Activated T-cell treated with anti-CD3 and anti-CD28 coated beads for 48 hours (primary cell): ENCODE data around the gene AKR1C1.
"Not testable (repeated sequence)": the region's sequence is repeated elsewhere in the genome, so short reads cannot be mapped to it uniquely, and the experiment has no call there.

Experiments
- DNase-seq: peaks from one replicate; pipeline ENCODE4 v3.0.0-alpha.2; 2020; ENCODE audit warnings: low read depth

Gene AKR1C1

DNA sequence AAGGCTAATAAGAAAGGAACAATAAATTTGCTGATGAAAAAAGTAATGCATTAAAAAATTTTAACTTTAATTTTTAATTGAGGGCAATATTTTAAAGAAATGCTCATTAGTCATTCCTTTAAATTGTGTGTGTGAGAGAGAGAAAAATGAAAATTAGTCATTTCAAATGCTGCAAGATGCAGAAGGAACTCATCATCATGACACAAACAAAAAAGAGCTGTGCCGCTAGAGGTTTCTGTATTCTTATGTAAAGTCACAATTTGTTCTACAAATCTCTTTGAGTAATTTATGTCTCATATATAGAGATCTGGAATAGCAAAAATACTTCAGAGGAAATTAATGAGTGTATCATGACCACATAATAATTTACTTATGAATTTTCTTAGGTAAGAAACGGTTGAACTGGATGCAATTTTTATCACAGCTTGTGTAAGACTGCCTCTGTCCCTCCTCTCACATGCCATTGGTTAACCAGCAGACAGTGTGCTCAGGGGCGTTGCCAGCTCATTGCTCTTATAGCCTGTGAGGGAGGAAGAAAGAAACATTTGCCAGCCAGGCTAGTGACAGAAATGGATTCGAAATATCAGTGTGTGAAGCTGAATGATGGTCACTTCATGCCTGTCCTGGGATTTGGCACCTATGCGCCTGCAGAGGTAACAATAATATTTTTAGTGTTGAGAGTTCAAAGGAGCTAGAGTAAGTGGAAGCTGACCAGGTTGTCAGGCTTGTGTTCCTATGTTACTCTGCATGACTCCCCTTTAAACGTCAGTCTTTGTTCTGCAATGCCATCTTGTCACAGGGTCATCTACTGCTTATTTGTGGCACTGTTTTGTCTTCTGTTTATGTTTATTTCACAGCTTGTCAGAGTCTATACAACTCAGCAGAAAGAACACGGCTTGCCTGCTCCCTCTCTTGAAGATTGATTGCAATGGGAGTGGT is at the start of gene AKR1C1:
TSS of gene AKR1C1 (plus strand) at position 540 of the 939 bp plus-strand sequence. CDS start at position 570, 30 bp downstream.
- not testable (repeated sequence) for DNase-seq

DNA sequence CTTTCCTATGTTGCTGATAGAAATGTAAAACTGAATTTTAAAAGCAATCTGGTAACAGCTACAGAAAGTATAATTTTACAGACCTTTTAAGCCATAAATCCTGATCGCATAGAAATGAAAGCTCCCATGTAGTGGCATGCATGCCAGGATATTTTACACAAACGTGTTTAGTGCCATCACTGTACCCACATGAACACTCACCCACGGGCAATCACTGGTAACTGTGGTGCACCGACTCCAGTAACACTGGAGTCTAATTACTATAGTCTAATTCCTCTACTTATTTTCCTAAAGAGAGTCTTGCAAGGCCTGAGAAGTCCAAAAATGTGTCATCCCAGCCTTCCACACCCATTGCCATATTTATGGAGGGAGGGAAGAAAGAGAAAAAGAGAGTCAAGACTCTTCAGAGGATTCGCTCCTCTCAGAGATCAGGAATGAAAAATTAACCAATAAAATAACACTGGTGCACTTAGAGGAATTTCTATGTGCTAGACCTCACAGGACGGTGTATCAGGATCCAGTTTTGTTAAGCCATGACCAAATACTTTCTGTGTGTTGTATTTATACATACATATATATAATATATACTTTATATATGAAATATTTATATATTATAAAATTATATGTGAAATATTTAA is 48.9 kb upstream of the AKR1C1 start:
- no peak for DNase-seq

DNA sequence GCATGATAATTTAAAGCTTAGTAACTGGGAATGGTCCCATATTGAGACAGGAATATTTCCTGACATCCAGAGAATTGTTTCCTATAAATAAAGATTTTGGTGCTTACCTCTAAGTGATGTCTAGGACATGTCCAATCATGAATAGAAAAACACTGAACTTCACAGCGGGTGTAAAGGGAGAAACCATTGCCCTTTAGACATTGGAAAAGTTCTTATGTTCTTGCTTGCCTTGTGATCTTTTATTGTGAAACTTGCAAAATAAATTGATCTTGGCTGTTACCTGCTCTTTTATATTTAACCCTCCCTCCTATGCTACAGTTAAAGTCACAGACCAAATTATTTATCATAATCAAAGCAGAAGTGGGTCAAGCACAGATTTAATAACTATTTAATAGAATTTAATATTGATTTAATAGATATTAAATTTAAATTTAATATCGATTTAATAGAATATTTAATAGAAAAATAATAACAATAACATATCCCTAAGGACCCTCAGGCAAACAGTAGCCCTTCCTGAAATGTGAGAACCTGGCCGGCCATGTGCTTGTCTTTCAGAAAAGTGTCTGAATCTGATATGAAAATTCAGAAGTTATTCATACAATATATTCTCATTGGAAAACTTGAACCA is 47.0 kb upstream of the AKR1C1 start:
- no peak for DNase-seq

DNA sequence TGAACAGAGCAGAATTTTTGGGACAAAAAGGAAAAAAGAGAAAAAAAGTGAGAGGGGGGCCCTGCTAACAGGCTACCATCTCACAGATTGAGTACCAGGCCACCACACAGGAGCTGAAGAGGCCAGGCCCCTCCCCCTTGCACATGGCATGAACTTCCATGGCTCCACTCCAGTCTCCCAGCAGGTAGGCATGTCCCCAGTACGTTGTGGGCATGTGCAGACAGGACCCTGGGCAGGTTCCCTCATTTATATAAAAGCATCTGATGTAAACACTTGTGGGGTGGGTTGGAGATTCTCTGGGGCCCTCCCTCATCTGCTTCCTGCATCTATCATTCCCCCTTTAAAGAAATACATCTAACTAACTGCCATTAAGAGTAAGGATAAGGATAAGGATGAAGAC is 45.0 kb upstream of the AKR1C1 start:
- DNase-seq = no peak

DNA sequence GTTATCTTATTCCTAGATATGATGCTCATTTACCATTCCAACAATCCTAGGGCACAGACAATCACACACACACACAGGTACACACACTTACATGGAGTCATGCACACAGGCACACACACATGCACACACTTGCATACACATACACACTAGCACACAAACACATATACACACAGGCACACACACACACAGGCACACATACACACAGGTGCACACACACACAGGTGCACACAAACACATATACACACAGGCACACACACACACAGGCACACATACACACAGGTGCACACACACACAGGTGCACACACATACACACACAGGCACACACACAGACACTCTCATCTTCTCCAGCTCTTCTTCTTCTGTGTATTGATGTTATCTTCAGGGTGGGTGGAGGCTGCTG is 38.7 kb upstream of the AKR1C1 start:
- DNase-seq = not testable (repeated sequence)

DNA sequence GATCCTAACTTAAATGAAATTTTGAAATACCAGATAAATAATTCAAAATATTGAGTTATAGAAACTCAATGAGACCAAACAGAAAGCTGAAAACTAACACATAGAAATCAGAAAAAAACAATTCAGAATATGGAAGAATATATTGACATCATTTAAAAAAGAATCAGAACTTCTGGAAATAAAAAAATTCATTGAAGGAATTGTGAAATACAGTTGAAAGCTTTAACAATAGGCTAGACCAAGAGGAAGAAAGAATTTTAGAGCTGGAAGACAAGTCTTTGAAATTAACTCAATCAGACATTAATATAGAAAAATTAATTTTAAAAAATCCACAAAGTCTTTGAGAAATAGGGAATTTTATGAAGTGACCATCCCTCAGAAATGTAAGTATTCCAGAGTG is 36.8 kb upstream of the AKR1C1 start:
- no peak for DNase-seq

DNA sequence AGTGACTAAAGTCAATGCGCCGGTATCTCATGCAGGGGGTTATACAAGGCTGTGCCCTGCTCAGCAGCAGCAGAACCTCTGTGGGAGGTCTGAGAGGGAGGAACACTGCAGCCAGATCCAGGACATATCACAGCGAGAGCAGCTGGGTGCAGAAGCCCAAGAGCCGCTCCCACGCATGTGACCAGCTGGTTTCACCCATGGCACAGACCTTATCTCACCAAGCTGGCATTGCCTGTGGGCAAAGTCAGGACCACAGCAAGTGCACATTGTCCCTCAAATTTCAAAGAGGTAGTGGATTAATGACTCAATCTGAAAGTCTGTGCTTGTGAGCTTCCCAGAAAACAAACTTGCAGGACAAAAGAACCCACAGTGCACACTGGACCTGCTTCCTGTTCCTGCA is 31.6 kb upstream of the AKR1C1 start:
- DNase-seq = no peak

DNA sequence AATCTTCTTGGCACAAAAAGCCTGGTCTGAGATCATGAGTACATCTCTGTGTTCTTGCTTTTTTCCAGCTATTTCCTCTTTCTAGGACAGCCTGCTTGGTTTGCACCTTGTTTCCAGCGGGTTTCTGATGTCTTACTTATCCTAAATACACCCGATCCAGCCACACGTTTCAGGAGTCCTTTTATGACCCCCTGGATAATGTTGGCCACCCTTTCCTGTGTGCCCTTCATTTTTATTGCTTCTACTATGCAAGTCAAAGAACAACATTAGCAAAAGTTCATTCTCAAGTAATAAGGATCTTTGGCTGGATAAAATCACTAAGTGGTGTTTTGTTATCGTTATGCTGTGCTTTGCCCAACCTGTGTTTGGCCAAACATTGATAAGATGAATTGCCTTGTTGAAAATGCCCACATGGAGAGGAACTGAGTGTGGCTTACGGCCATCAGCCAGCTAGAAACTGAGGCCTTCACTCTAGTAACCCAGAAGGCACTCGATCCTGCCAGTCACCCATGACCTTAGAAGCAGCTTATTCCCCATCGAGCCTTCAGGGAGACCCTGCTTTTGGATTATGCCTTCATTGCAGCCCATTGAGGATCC is 28.7 kb upstream of the AKR1C1 start:
- no peak for DNase-seq

DNA sequence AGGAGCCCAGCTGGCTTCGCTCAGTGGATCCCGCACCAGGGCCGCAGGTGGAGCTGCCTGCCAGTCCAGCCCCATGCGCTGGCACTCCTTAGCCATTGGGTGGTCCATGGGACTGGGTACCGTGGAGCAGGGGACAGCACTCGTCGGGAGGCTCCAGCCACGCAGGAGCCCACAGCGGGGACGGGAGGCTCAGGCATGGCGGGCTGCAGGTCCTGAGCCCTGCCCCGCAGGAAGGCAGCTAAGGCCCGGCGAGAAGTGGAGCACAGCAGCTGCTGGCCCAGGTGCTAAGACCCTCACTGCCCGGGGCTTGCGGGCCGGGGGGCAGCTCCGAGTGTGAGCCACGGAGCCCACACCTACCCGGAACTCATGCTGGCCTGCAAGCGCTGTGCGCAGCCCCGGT is 25.9 kb upstream of the AKR1C1 start:
- no peak for DNase-seq

DNA sequence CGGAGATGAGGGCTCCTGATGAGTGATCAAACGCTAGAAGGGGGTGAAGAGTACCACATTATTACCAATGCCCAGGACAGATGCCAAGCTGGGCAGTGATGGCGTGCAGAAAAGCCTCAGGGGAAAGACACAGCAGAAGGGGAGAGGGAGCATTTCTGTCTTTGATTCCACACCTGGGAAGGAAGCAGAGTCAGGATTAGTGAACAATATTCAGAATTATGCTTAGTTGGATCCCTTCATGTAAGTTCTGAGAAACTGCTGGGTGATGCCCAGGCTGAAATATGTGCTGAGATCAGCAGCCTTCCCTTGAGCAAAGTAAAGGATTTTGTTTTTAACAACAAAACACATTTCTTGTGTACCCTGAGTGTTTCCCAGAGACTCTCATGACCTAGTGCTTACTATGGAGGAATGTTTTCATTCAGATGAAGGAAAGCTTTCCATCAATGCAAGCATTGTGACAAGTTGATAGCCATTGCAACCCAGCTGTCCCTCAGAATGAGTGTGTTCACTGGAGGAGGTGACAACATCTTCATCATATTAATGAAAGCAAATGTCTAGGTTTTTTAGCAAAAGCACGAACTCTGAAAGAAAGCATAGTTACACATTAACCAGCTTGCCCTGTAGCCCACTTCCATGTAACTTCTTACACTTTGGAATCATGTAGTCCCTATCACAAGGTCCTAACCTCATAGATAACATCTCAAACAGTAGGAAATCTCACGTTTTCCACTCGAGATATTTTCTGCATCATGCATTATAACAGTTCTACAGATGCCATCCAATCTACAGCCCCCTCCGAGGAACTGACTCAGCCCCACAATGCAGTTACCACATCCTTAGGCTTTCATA is 23.8 kb upstream of the AKR1C1 start:
- DNase-seq = no peak

DNA sequence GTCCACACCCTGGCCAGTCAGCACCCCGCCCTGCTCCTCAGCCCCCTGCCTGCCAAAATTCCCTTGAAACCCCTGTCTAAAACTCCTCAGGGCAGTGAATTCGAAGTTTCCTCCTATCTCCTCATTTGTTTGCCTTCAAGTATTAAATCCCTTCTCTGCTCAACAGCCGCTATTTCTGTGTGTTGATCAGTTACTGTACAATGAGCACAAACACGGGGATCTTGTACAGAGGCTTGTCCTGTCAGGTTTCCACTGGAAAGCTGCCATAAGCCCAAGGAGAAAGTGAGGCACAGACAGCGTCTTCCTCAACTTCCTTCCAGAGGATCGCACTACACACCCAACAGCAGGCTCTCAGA is 23.2 kb upstream of the AKR1C1 start:
- not testable (repeated sequence) for DNase-seq

DNA sequence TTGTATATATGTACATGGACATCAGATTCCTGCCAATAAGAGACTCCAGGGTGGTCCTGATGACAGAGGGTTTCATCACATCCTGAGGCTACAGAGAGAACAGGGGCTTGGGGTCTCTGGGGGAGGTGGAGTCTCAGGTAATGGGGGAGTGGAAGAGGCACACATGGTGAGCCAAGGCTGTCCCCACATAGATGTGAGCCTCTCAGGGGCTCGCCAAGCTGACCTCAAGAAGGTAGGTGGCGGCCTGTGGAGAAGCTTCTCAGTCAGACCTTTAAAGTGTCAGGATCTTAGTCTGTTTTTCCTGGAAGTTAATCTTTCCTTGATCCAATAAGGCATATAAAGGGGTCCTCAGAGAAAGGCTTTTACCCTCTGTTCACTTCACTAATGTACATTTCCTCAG is 22.3 kb upstream of the AKR1C1 start:
- not testable (repeated sequence) for DNase-seq

DNA sequence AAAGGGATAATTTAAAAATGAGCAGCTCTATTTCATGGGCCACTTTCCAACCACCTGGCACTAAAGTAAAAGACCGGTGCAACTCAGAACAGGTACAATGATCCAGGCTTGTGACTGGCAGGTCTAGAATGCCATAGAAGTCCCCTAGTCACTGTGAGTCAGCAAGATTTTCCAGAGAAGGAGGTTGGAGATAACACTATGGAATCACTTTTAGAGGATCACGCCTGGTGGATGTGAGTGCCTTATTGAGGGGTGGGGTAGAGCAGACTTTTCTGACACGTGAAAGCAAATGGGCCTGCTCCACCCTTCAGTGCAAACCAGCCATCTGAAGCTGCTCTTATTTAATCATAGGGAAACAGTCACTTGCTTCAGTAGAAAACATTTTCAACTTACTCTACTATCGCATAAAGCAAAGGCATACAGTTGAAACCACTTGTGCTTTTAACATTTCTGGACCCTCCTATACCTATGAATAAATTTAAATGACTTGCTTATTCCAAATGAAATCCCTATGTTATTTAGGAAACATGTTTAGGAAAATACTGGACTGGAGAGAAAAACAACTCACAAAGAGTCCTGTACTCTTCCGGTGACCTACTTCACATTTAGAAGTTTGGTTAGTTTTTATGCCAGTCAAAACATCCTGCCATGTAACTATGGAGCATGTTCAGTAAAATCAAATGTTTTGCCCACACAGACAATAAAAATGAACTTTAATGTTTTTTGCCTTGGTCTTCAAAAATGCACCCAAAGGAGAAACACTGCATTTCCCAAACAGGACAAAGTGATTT is 21.5 kb upstream of the AKR1C1 start:
- DNase-seq = no peak

DNA sequence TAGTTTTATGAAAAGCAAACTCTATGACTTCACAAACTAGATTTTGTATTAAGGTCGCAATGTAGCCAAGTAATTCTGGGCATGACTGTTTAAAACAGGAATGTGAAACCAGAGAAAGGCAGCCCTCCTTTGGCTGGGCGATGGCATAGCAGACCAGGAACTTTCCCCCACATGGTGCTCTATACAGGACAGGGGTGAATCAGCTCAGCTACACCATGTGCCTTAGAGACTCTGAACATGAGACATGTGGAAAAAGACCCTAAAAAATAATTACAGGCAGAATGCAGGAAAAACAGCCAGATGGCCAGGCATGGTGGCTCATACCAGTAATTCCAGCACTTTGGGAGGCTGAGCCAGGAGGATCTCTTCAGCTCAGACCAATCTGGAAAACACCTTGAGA is 20.3 kb upstream of the AKR1C1 start:
- not testable (repeated sequence) for DNase-seq

DNA sequence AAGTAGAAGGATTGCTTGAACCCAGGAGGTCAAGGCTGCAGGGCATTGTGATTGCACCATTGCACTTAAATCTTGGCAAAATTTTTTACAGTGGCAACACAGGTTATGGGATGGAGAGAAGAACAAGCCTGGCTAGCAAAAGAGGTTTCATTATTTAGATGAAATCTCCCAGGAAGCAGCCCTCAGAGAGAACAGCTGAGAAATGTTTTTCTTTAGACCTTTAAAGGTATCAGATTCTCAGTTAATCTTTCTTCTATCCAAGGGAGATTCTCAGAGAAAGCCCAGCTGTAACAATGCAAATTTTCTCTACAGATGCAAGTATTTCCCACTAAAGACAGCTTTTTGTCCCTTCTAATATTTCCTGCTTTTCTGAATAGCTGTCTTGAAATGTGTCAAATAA is 19.8 kb upstream of the AKR1C1 start:
- not testable (repeated sequence) for DNase-seq

DNA sequence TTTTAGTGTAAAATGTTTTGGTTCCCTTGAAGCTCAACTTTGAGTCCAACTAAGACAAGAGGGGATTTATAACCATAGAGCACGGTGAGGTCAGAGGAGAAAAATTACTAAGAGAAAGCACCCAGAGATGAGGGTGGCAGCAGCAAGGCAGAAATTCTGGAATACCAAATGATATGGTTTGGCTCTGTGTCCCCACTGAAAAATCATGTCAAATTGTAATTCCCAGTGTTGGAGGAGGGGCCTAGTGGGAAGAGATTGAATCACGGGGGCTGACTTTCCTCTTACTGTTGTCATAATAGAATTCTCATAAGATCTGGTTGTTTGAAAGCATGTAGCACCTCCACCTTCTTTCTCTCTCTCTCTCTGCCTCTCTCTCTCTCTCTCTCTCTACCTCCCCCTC is 19.4 kb upstream of the AKR1C1 start:
- no peak for DNase-seq

DNA sequence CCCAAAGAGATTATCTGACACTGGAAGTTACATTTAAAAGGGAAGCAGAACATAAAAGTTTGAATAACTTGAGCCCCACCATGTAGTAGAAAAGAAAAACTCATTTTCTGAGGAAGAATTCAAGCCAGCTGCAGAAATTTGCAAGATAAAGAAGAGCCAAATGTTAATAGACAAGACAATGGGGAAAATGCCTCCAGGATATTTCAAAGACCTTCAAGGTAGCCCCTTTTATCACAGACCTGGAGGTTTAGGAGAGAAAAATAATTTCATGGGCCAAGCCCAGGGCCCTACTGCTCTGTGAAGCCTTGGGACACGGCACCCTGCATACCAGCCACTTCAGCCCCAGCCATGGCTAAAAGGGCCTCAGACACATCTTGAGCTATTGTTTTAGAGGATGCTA is 18.4 kb upstream of the AKR1C1 start:
- no peak for DNase-seq

DNA sequence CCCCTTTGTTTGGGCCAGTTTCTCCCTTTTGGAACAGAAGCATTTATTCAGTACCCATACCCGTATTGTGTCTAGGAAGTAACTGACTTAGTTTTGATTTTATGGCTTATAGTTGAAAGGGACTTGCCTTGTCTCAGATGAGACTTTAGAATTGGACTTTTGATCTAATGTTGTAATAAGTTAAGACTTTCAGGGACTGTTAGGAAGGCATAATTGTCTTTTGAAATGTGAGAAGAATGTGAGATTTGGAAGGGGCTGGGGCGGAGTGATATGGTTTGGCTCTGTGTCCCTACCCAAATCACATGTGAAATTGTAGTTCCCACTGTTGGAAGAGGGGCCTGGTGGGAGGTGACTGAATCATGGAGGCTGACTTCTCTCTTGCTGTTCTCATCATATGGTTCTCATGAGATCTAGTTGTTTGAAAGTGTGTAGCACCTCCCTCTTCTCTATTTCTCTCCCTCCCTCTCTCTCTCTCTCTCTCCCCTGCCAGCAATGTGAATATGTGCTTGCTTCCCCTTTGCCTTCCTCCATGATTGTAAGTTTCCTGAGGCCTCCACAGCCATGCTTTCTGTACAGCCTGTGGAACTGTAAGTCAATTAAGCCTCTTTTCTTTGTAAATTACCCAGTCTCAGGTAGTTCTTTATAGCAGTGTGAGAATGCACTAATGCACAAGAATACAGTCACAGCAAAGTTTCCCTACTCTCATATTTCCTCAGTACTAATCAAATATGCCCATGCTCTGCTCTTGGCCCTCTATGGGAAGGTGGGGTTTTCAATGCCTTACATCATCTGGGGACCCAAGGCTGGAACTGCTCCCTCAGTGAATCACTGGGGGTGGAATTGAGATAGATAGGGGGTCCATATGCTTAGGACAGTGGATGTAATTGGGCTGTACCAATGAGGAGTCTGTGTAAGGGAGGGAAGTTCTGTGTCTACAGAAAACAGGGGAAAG is 17.2 kb upstream of the AKR1C1 start:
- no peak for DNase-seq

DNA sequence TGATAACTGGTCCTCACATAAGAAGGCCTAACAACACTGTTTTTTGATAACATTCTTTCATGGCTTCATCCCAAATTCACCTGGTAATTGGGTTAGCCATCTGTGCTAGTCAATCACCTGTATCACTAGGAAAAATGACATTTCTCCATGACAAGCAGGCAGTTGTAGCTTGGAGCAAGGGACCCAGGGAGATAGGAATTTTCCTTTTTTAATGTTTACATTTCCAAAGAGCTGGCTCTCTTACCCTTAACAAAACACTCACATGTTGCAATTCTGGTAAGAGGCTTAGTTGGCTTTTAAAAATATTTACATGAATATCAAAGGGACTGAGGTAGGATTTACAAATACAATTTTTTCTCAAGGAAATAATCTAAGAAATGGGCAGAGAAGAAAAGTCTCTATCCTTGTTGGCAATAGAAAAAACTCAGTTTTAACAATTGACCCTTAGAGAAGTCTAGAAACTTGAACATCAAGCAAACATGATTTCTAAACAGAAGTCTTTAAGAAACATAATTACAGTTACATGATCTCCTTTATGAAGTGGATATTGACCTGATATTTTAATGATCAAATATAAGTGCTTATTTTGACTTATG is 16.1 kb upstream of the AKR1C1 start:
- no peak for DNase-seq
